ENCODE data around the gene SGK2. TPM values are rescaled to one million over a fixed set of nuclear protein-coding genes. Genes with fewer than 3 reads are reported as not detected.
A peak's percentile ranks its signal among the peaks of the same experiment; 100 is the strongest.
"Not testable (repeated sequence)": the region's sequence is repeated elsewhere in the genome, so short reads cannot be mapped to it uniquely, and the experiment has no call there.

SGK2 gene
- total RNA-seq, 2 donors from 2014 or later: 14.3 to 21.4 TPM

- peak overlapping the region in 2 of 4 donors; percentile 17 to 61 for H3K27ac ChIP-seq
- WGBS, 2 donors: 80 to 83% methylated on average over 8 of the region's 8 CpGs
- peaks cover 0 to under 1% of the 10 kb centered on the region in 2 donors for H3K36me3 ChIP-seq (replicated peaks in 1 of 2; ENCODE audit: insufficient read depth in 1 of 2, low read depth in 2 of 2)
- no peak for TF ChIP-seq POLR2A (IDR thresholded peaks at IDR 0.05)
- H3K4me3 ChIP-seq: no peak overlapping the region
- H3K4me1 ChIP-seq: peaks cover 60% of the 10 kb centered on the region
- no peak for DNase-seq
- ATAC-seq: no peak
- no peaks in the 10 kb centered on the region for H3K27me3 ChIP-seq
- H3K9me3 ChIP-seq: no peaks in the 10 kb centered on the region
- intact Hi-C loops (cut with DNase I): no loop called here
Measured at GRCh38 chr20:43586641-43587040, 27.8 kb downstream of the SGK2 start.

DNA sequence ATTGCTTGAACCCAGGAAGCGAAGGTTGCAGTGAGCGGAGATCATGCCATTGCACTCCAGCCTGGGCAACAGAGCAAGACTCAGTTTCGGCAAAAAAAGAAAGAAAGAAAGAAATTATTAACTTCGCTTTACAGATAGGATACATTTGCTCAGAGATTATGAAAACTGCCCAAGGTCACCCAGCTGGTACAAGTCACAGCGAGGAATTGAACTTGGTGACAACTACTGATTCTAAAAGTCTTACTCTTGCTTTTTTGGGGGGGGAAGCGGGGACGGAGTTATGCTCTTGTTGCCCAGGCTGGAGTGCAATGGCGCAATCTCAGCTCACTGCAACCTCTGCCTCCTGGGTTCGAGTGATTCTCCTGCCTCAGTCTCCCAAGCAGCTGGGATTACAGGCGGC, 29.7 kb downstream of the SGK2 start:
- H3K4me3 ChIP-seq; H3K9me3 ChIP-seq; intact Hi-C loops (cut with DNase I); H3K36me3 ChIP-seq (replicated peaks in 1 of 2; ENCODE audit: insufficient read depth in 1 of 2, low read depth in 2 of 2); H3K27me3 ChIP-seq: not testable (repeated sequence)
- peak; percentile 13 for ATAC-seq
- peaks cover 65% of the 10 kb centered on the region for H3K4me1 ChIP-seq
- WGBS, 2 donors: 46 to 59% methylated on average over 10 of the region's 10 CpGs
- DNase-seq: peak; percentile 26 to 72 (median 64)
- peak overlapping the region in 3 of 4 donors; percentile 61 to 93 (median 80) for H3K27ac ChIP-seq

DNA sequence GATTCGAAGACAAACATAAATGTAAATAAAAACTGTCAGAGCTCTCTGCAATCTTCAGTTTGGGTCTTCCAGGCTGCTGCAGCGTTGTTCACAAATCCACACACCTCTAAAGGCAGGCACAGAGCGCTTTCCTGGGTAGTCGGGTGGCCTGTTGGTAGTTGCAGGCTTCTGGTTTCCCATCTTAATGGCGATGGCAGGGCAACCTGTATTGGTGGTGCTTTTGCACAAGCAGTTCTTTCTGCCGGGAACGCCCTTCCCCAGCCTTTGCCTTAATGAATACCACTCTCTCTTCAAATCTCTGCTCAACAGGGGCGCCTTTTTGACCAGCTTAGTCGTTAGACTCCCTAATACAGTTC, 31.2 kb downstream of the SGK2 start:
- no peaks in the 10 kb centered on the region for H3K9me3 ChIP-seq
- H3K4me3 ChIP-seq: peak overlapping the region in 1 of 2 donors; percentile 96
- peak overlapping the region; percentile 63 to 93 (median 82) for H3K27ac ChIP-seq
- DNase-seq (peak in 2 of 4 donors; percentile 26), ATAC-seq (peak; percentile 0)
- H3K36me3 ChIP-seq (replicated peaks in 1 of 2; ENCODE audit: insufficient read depth in 1 of 2, low read depth in 2 of 2): peaks cover 0 to 2% of the 10 kb centered on the region in 2 donors
- intact Hi-C loops (cut with DNase I): loop anchor here (10.0 kb wide), 1 partner anchor 55 kb away; no protein-coding TSS in a partner anchor
- TF ChIP-seq CTCF (IDR thresholded peaks at IDR 0.05) (no peak), POLR2A (IDR thresholded peaks at IDR 0.05) (no peak)
- 19 to 22% methylated on average over 8 to 9 of the region's 9 CpGs for WGBS, 2 donors
- H3K27me3 ChIP-seq: no peaks in the 10 kb centered on the region
- peaks cover 50% of the 10 kb centered on the region for H3K4me1 ChIP-seq

- peak; percentile 93 to 96 (median 94) for DNase-seq
- TF ChIP-seq CTCF (IDR thresholded peaks at IDR 0.05): peak in 1 of 7 experiments; percentile 20
- peak; percentile 20 to 69 (median 65) for TF ChIP-seq POLR2A (IDR thresholded peaks at IDR 0.05)
- no peaks in the 10 kb centered on the region for H3K9me3 ChIP-seq
- no peaks in the 10 kb centered on the region for H3K27me3 ChIP-seq
- peaks cover 50% of the 10 kb centered on the region for H3K4me1 ChIP-seq
- H3K36me3 ChIP-seq (replicated peaks in 1 of 2; ENCODE audit: insufficient read depth in 1 of 2, low read depth in 2 of 2): peaks cover 0 to 2% of the 10 kb centered on the region in 2 donors
- H3K27ac ChIP-seq: peak within 1 kb of the TSS; percentile 63 to 93 (median 82)
- peak within 1 kb of the TSS; percentile 88 to 96 for H3K4me3 ChIP-seq
- intact Hi-C loops (cut with DNase I): loop anchor here (10.0 kb wide), 1 partner anchor 56 kb away; no protein-coding TSS in a partner anchor
- WGBS, 2 donors: 0% methylated on average over 35 to 62 of the region's 68 CpGs
- ATAC-seq: peak; percentile 97
Measured at GRCh38 chr20:43590392-43591303, 31.8 kb downstream of the SGK2 start, which contains the start of gene IFT52. Gene IFT52, plus strand, starts transcription at chr20:43590937. Its CDS starts 3,762 bp downstream, at chr20:43594699.

DNA sequence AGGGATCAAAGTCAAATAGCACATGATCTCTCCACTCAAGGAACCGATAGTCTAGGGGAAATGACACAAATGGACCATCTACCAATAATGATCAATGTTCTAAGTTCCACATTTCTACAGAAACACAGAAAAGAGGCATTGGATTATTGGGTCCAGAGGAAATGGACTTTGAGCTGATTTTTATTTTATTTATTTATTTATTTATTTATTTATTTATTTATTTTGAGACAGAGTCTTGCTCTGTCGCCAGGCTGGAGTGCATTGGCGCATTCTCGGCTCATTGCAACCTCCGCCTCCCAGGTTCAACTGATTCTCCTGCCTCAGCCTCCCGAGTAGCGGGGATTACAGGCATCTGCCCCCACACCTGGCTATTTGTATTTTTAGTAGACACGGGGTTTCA, 43.1 kb downstream of the SGK2 start:
- H3K27ac ChIP-seq; ATAC-seq; H3K4me3 ChIP-seq; H3K27me3 ChIP-seq; intact Hi-C loops (cut with DNase I); H3K9me3 ChIP-seq; H3K4me1 ChIP-seq; DNase-seq: not testable (repeated sequence)
- H3K36me3 ChIP-seq (replicated peaks in 1 of 2; ENCODE audit: insufficient read depth in 1 of 2, low read depth in 2 of 2): peaks cover 0 to 13% of the 10 kb centered on the region in 2 donors
- WGBS, 2 donors: 81 to 84% methylated on average over 8 of the region's 8 CpGs

GRCh38 chr20:43603124-43603523, 44.3 kb downstream of the SGK2 start:
- peaks cover 0 to 9% of the 10 kb centered on the region in 2 donors for H3K36me3 ChIP-seq (replicated peaks in 1 of 2; ENCODE audit: insufficient read depth in 1 of 2, low read depth in 2 of 2)
- intact Hi-C loops (cut with DNase I): no loop called here
- no peaks in the 10 kb centered on the region for H3K9me3 ChIP-seq
- TF ChIP-seq CTCF (IDR thresholded peaks at IDR 0.05) (no peak), POLR2A (IDR thresholded peaks at IDR 0.05) (no peak)
- H3K4me1 ChIP-seq: peaks cover 8% of the 10 kb centered on the region
- DNase-seq (no peak), ATAC-seq (peak; percentile 60)
- no peak overlapping the region for H3K4me3 ChIP-seq
- no peaks in the 10 kb centered on the region for H3K27me3 ChIP-seq
- H3K27ac ChIP-seq: peak overlapping the region in 2 of 4 donors; percentile 54
- 6 to 19% methylated on average over 1 of the region's 1 CpG for WGBS, 2 donors
